Parathyroid adenoma (tissue), 2 donors: ENCODE data around the gene DDRGK1.

Experiments
- H2AFZ ChIP-seq: fragments of 300-600 bp; sonication (generic); one replicate; pipeline ENCODE4 v1.7.0; 2017; ENCODE audit warnings: antibody characterized with exemption, mild to moderate bottlenecking
- H3K27ac ChIP-seq: fragments of 300-600 bp; sonication (generic); one replicate; pipeline ENCODE4 v1.7.0; 2017
- H3K27me3 ChIP-seq: fragments of 300-600 bp; sonication (generic); one replicate; pipeline ENCODE4 v1.7.0; 2017; ENCODE audit warnings: low read length; ENCODE audit not compliant: control insufficient read depth, insufficient read depth
- H3K36me3 ChIP-seq: fragments of 300-600 bp; sonication (generic); one replicate; pipeline ENCODE4 v1.7.0; 2017; ENCODE audit warnings: low read length; ENCODE audit not compliant: control insufficient read depth, insufficient read depth
- H3K4me1 ChIP-seq: fragments of 300-600 bp; sonication (generic); one replicate; pipeline ENCODE4 v1.7.0; 2017; ENCODE audit warnings: control low read depth
- H3K4me2 ChIP-seq: fragments of 300-600 bp; sonication (generic); one replicate; pipeline ENCODE4 v1.7.0; 2017; ENCODE audit warnings: low read length
- H3K4me3 ChIP-seq: fragments of 300-600 bp; sonication (generic); one replicate; pipeline ENCODE4 v1.7.0; 2017; ENCODE audit warnings: low read depth, low read length
- H3K79me2 ChIP-seq: fragments of 300-600 bp; sonication (generic); one replicate; pipeline ENCODE4 v1.7.0; 2017; ENCODE audit warnings: control low read depth
- H3K9ac ChIP-seq: fragments of 300-600 bp; sonication (generic); one replicate; pipeline ENCODE4 v1.7.0; 2017; ENCODE audit warnings: mild to moderate bottlenecking
- H3K9me3 ChIP-seq: fragments of 300-600 bp; sonication (generic); one replicate; pipeline ENCODE4 v1.7.0; 2017; ENCODE audit warnings: low read length; ENCODE audit not compliant: control insufficient read depth
- TF ChIP-seq, protein P1 (sequence below): fragments of 300-600 bp; sonication (generic); IDR thresholded peaks from one replicate; pipeline ENCODE4 v1.7.0; 2017; ENCODE audit warnings: antibody characterized with exemption, mild to moderate bottlenecking
- donor health status: primary hyperparathyroidism.

The DDRGK1 gene

DNA sequence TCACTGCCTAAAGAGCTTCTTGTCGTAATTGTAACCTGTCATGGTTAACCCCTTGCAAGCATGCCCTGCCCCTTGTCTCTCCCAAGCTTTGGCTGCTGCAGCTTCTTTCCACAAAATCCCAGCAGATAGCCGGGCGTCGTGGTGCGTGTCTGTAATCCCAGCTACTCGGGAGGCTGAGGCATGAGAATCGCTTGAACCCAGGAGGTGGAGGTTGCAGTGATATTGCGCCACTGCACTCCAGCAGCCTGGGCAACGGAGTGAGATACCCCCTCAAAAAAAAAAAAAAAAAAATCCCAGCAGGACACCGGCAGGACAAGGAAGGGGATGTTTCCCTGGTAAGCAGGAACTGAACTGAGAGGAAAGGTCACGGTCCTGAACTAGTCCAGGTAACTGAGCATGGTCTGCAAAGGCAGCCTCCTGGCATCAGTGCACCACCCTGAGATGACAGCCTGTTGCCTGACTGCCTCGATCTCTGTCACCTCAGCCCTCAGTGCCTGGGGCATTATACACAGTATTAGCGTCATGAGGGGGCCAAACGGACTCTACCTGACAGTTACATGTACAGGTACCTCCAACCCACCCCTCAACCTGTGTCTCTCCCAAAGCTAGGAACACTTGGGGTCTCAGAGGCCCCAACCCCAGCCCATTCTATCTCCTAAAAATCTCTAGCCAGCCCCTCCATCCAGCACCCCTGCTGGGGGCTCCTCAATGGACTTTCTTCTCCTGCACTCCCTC is 32.9 kb downstream of the DDRGK1 start:
- Histone ChIP-seq H3K27me3 (no peaks in the 10 kb centered on the region), H3K79me2 (no peaks in the 10 kb centered on the region), H2AFZ (no peak overlapping the region), H3K9me3 (no peaks in the 10 kb centered on the region), H3K4me1 (peaks cover 12% of the 10 kb centered on the region), H3K9ac (no peak overlapping the region), H3K27ac (no peak overlapping the region), H3K4me3 (no peak overlapping the region), H3K36me3 (no peaks in the 10 kb centered on the region), H3K4me2 (no peak overlapping the region)
- TF ChIP-seq, protein P1, sequence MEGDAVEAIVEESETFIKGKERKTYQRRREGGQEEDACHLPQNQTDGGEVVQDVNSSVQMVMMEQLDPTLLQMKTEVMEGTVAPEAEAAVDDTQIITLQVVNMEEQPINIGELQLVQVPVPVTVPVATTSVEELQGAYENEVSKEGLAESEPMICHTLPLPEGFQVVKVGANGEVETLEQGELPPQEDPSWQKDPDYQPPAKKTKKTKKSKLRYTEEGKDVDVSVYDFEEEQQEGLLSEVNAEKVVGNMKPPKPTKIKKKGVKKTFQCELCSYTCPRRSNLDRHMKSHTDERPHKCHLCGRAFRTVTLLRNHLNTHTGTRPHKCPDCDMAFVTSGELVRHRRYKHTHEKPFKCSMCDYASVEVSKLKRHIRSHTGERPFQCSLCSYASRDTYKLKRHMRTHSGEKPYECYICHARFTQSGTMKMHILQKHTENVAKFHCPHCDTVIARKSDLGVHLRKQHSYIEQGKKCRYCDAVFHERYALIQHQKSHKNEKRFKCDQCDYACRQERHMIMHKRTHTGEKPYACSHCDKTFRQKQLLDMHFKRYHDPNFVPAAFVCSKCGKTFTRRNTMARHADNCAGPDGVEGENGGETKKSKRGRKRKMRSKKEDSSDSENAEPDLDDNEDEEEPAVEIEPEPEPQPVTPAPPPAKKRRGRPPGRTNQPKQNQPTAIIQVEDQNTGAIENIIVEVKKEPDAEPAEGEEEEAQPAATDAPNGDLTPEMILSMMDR: no peak

DNA sequence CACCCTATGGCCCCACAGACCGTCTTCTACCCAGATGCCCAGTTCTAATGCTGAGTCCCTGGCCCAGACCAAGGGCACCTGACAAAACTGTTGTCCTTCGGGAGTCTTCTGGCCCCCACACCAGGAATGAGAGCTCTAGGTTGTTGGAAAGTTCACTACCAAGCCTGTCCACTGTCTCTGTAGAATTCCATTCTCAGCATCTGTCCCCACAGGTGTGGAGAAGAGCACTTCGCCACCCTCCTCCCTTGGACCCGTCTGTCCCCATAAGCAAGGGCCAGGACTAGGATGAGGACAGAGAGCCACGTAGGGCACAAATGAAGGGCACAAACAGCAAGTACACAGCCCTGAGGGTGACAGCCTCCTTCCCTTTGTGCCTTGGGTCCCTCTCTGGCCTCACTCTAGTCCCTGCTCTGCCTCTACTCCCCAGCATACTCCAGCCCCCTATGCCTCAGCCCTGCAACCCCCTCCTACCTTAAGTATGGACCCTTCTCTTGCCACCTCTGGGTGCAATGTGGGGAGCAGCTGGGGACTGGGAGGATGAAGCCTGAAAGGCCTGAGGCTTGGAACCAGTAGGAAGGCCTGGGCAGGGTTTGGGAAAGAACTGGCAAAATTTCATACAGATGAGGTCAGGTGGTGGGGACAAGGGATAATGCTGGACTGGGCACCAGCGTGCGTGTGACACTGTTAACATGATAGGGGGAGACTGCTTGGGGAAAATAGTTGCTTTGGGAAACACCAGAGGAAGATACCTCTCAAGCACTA is 35.5 kb downstream of the DDRGK1 start:
- H3K4me1 ChIP-seq: peaks cover 10% of the 10 kb centered on the region
- no peaks in the 10 kb centered on the region for H3K79me2 ChIP-seq
- H2AFZ ChIP-seq: peak overlapping the region; percentile 65
- H3K36me3 ChIP-seq: no peaks in the 10 kb centered on the region
- no peaks in the 10 kb centered on the region for H3K27me3 ChIP-seq
- TF ChIP-seq, protein P1: no peak
- H3K4me3 ChIP-seq: peak overlapping the region; percentile 37
- no peak overlapping the region for H3K4me2 ChIP-seq
- no peak overlapping the region for H3K27ac ChIP-seq
- H3K9me3 ChIP-seq: no peaks in the 10 kb centered on the region
- no peak overlapping the region for H3K9ac ChIP-seq

DNA sequence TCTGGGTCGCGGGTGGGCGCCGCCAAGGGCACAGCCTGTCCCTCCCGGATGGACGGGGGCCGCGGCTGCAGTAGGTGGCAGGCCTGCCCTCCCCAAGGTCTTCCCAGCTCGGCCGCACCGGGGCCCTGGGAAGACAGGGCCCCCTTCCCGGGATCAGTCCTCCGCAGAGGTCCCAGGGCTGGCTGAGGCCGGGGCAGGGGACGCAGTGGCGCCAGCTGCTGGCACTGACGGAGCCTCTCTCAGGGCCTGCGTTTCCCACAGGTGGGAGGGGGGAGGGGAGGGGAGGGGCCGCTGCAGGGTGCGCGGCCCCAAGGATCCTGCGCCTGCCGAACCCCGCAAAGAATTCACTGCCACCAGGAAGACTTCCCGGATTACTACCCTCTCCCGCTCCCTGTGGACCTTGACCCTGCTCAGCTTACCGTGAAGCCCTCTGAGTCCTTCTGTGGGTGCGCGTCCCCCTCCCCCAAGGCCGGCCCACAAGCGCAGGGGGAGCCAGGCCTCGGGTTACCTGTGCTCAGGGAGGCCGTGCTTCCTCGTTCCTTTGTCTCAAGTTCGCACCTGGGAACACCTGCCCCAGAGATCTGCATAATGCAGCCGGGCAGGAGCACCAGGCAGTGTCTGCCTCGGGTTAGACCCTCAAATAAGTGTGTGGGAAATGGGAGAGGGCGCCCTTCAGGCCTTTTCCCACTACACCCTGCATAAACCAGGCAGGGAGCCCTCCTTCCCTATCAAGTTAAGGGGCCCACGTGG is 36.2 kb downstream of the DDRGK1 start:
- Histone ChIP-seq H3K27me3 (no peaks in the 10 kb centered on the region), H3K4me1 (peaks cover 10% of the 10 kb centered on the region), H3K4me3 (peak overlapping the region; percentile 37), H2AFZ (peak overlapping the region; percentile 65), H3K36me3 (no peaks in the 10 kb centered on the region), H3K9me3 (no peaks in the 10 kb centered on the region), H3K4me2 (peak overlapping the region; percentile 38), H3K27ac (no peak overlapping the region), H3K9ac (no peak overlapping the region), H3K79me2 (no peaks in the 10 kb centered on the region)
- TF ChIP-seq, protein P1: no peak

DNA sequence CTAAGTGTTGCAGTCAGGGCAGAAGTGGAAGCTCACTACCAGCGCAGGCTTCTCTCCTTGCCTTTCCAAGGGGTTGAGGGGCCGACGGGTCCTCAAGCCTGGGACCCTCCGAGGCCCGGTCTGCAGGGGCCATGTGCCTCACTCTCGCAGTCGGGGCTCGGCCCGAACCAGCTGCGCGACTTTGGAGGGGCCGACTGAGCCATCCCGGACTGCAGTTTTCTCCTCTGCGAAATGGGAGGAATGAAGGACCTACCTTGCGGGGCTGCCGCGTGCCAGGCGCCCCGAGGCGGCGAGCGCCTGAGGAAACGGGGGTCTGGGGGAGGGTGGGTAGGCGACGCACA is 36.8 kb downstream of the DDRGK1 start:
- no peaks in the 10 kb centered on the region for H3K36me3 ChIP-seq
- no peak overlapping the region for H3K27ac ChIP-seq
- no peak overlapping the region for H3K4me2 ChIP-seq
- H3K27me3 ChIP-seq: no peaks in the 10 kb centered on the region
- peaks cover 13% of the 10 kb centered on the region for H3K4me1 ChIP-seq
- H3K9me3 ChIP-seq: no peaks in the 10 kb centered on the region
- TF ChIP-seq, protein P1: no peak
- H3K4me3 ChIP-seq: no peak overlapping the region
- H3K9ac ChIP-seq: no peak overlapping the region
- H2AFZ ChIP-seq: peak overlapping the region; percentile 65
- no peaks in the 10 kb centered on the region for H3K79me2 ChIP-seq
